ENCODE measurements around the gene TMEM203. TPM values are rescaled to one million over a fixed set of nuclear protein-coding genes. Genes with fewer than 3 reads are reported as not detected.

Gene TMEM203
- polyA plus RNA-seq (ENCODE audit: insufficient read length in 12 of 12) = 10 to 100 TPM in 11 of 12 donors, not detected in 1; 20.7 to 39.2 (median 31.1) TPM
- long read RNA-seq, donor 1, transcript TMEM203-201 (1 exons, 1,557 nt) = major isoform, 50 of 50 reads
- long read RNA-seq, donor 1, partial matches to known transcripts = 0 of 50 reads
- long read RNA-seq, donor 1, other reads (novel, unspliced or antisense) = 0 of 50 reads
- long read RNA-seq, donor 2, transcript TMEM203-201 (1 exons, 1,557 nt) = major isoform, 41 of 41 reads
- long read RNA-seq, donor 2, partial matches to known transcripts = 0 of 41 reads
- long read RNA-seq, donor 2, other reads (novel, unspliced or antisense) = 0 of 41 reads
- long read RNA-seq, donor 3, transcript TMEM203-201 (1 exons, 1,557 nt) = major isoform, 17 of 17 reads
- long read RNA-seq, donor 3, partial matches to known transcripts = 0 of 17 reads
- long read RNA-seq, donor 3, other reads (novel, unspliced or antisense) = 0 of 17 reads
- long read RNA-seq, donor 4, transcript TMEM203-201 (1 exons, 1,557 nt) = major isoform, 8 of 8 reads
- long read RNA-seq, donor 4, partial matches to known transcripts = 0 of 8 reads
- long read RNA-seq, donor 4, other reads (novel, unspliced or antisense) = 0 of 8 reads
- long read RNA-seq, donor 5 = 0 reads
- long read RNA-seq, donor 6, transcript TMEM203-201 (1 exons, 1,557 nt) = major isoform, 23 of 23 reads
- long read RNA-seq, donor 6, partial matches to known transcripts = 0 of 23 reads
- long read RNA-seq, donor 6, other reads (novel, unspliced or antisense) = 0 of 23 reads
- long read RNA-seq, donor 7, transcript TMEM203-201 (1 exons, 1,557 nt) = major isoform, 12 of 12 reads
- long read RNA-seq, donor 7, partial matches to known transcripts = 0 of 12 reads
- long read RNA-seq, donor 7, other reads (novel, unspliced or antisense) = 0 of 12 reads
- long read RNA-seq, donor 8, transcript TMEM203-201 (1 exons, 1,557 nt) = major isoform, 30 of 30 reads
- long read RNA-seq, donor 8, partial matches to known transcripts = 0 of 30 reads
- long read RNA-seq, donor 8, other reads (novel, unspliced or antisense) = 0 of 30 reads
- long read RNA-seq, donor 9, transcript TMEM203-201 (1 exons, 1,557 nt) = major isoform, 30 of 30 reads
- long read RNA-seq, donor 9, partial matches to known transcripts = 0 of 30 reads
- long read RNA-seq, donor 9, other reads (novel, unspliced or antisense) = 0 of 30 reads
- long read RNA-seq, donor 10, transcript TMEM203-201 (1 exons, 1,557 nt) = major isoform, 33 of 33 reads
- long read RNA-seq, donor 10, partial matches to known transcripts = 0 of 33 reads
- long read RNA-seq, donor 10, other reads (novel, unspliced or antisense) = 0 of 33 reads
- long read RNA-seq, donor 11, transcript TMEM203-201 (1 exons, 1,557 nt) = major isoform, 30 of 30 reads
- long read RNA-seq, donor 11, partial matches to known transcripts = 0 of 30 reads
- long read RNA-seq, donor 11, other reads (novel, unspliced or antisense) = 0 of 30 reads

- peak; percentile 94 for DNase-seq
These were observed at the start of gene TMEM203, which contains the start of gene NDOR1 for GRCh38 chr9:137205126-137206069. TMEM203 (minus strand) TSS chr9:137205648; CDS start chr9:137205414, 234 bp downstream. NDOR1 (plus strand) TSS chr9:137205700; CDS start chr9:137205778, 78 bp downstream.

GRCh38 chr9:137254624-137255447, 49.4 kb upstream of the TMEM203 start, which contains the start of gene NELFB:
NELFB (plus strand) TSS chr9:137255327.
- peak; percentile 93 for DNase-seq

GRCh38 chr9:137253717-137254623, 48.5 kb upstream of the TMEM203 start:
- no peak for DNase-seq

- no peak for DNase-seq
These were observed 47.4 kb upstream of the TMEM203 start for GRCh38 chr9:137252555-137253506.

GRCh38 chr9:137251490-137252268, 46.2 kb upstream of the TMEM203 start:
- DNase-seq = no peak

GRCh38 chr9:137251194-137251461, 45.7 kb upstream of the TMEM203 start, which contains the start of gene STPG3:
STPG3 (plus strand) TSS chr9:137251286; CDS start chr9:137251287, 1 bp downstream.
- DNase-seq = no peak

GRCh38 chr9:137250329-137251193, 45.1 kb upstream of the TMEM203 start:
- no peak for DNase-seq

- DNase-seq = no peak
These were observed 42.4 kb upstream of the TMEM203 start for GRCh38 chr9:137247916-137248175.

- no peak for DNase-seq
These were observed 41.9 kb upstream of the TMEM203 start for GRCh38 chr9:137247135-137247915.

- DNase-seq = no peak
These were observed 40.3 kb upstream of the TMEM203 start for GRCh38 chr9:137245450-137246421.

- DNase-seq = no peak
These were observed 39.3 kb upstream of the TMEM203 start for GRCh38 chr9:137244486-137245449.
